Body of pancreas (tissue), 4 donors: ENCODE results near the gene PRR29. TPM values are rescaled to one million over a fixed set of nuclear protein-coding genes. Genes with fewer than 3 reads are reported as not detected.

Experiments
- ATAC-seq: fragments of 150-250 bp; one replicate; pipeline ENCODE4 v1.9.1; 2016
- DNase-seq, 4 donors: peaks; one replicate each; pipeline ENCODE4 v3.0.0-alpha.2; 2019
- H3K27ac ChIP-seq, 4 donors: fragments of 200-600 bp; sonication (generic); 1 replicate in 3 of 4; 2 replicates in 1 of 4; pipeline versions ENCODE4 v1.5.1 to v1.6.1; 2016 to 2019; ENCODE audit warnings: mild to moderate bottlenecking in 1 of 4, mixed read lengths in 1 of 4, moderate library complexity in 1 of 4
- H3K27me3 ChIP-seq, 2 donors: fragments of 200-600 bp; sonication (generic); one replicate each; pipeline ENCODE4 v1.6.0; 2016; ENCODE audit warnings: mild to moderate bottlenecking in 1 of 2
- H3K36me3 ChIP-seq, 2 donors: fragments of 200-600 bp; sonication (generic); replicated peaks in 1 of 2; 2 replicates each; pipeline ENCODE4 v1.5.1; 2016; ENCODE audit warnings: low read depth in 2 of 2; ENCODE audit not compliant: insufficient read depth in 1 of 2
- H3K4me1 ChIP-seq: fragments of 200-600 bp; sonication (generic); one replicate; pipeline ENCODE4 v1.6.0; 2016
- H3K4me3 ChIP-seq, 2 donors: fragments of 200-600 bp; sonication (generic); 1 replicate in 1 of 2; 2 replicates in 1 of 2; pipeline ENCODE4 v1.5.1; 2016 to 2019
- H3K9me3 ChIP-seq, 3 donors: fragments of 200-600 bp; sonication (generic); 1 replicate in 2 of 3; 2 replicates in 1 of 3; pipeline ENCODE4 v1.5.1; 2016
- POLR2A ChIP-seq, 3 donors: fragments of 450-650 bp; IDR thresholded peaks; one replicate each; pipeline ENCODE4 v1.6.1; 2016; ENCODE audit warnings: antibody characterized with exemption in 3 of 3, mild to moderate bottlenecking in 2 of 3
- WGBS, 2 donors: methylation state at CpG; one replicate each; pipeline ENCODE4 v1.1.5; 2017; 5-methylcytosine and 5-hydroxymethylcytosine counted together
- intact Hi-C: fragments of 100-400 bp; cut with DNase I; formaldehyde crosslinking; loops from one replicate; pipeline ENCODE4 v1.15.1; 2023
- total RNA-seq, 2 donors: library from RNA; depleted of rRNA; stranded (reverse); fragments of >200 nt; gene quantifications; one replicate each; pipeline ENCODE4 v1.1.0, GENCODE V29; 2016
- TF ChIP-seq, protein P1 (sequence below), 7 experiments: fragments of 450-650 bp in 4 of 7; fragments of 200-600 bp in 3 of 7; sonication (generic) in 3 of 7; IDR thresholded peaks; one replicate each; pipeline ENCODE4 v1.5.1; 2016 to 2019; ENCODE audit warnings: antibody characterized with exemption in 7 of 7

The PRR29 gene
- total RNA-seq, 2 donors from 2014 or later: 0.52 to 1.6 TPM

DNA sequence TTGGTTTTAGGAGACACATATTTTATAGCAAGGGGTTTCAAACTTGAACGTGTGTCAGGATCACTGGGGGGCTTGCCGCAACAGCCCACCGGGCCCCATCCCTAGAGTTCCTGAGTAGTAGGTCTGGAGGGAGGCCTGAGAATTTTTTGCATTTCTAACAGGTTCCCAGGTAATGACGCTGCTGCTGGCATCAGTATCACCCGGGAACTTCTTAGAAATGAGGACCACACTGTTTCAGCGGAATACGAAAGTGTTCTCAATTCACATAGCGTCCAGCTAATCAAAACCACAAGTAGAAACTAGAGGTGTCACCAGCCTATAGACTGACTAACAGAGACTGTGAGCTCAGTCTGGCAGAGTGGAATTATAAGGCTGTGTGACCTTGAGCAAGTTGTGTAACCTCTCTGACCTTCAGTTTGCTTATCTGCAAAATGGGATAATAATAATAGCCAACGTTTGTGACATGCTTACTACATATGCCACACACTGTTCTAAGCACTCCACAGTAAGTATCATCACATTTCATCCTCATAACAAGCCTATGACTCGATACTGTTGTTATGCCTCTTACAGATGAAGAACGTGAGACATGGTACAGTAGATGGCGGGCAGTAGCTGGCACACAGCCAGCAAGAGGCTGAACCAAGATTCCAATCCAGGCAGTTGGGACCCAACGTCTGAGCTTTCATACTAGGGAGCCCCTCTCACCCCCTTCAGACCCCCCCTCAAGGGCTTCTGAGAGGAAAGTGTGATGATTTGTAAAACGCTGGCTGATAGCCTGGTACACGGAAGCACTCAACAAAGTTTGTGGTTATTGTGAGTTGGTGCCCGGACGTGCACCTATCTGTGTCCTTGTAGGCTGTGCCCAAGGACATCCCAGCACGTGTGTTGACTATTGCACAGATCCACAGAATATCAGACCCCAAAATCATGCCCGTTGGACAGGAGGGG lies 26.9 kb downstream of the PRR29 start:
- ATAC-seq: peak; percentile 6
- H3K36me3 ChIP-seq: no peaks in the 10 kb centered on the region
- no peak overlapping the region for H3K4me3 ChIP-seq
- peak in 3 of 4 donors; percentile 41 to 47 (median 41) for DNase-seq
- no peaks in the 10 kb centered on the region for H3K27me3 ChIP-seq
- 26 to 35% methylated on average over 15 to 19 of the region's 19 CpGs for WGBS, 2 donors
- no peak for TF ChIP-seq POLR2A (IDR thresholded peaks at IDR 0.05)
- TF ChIP-seq, protein P1, sequence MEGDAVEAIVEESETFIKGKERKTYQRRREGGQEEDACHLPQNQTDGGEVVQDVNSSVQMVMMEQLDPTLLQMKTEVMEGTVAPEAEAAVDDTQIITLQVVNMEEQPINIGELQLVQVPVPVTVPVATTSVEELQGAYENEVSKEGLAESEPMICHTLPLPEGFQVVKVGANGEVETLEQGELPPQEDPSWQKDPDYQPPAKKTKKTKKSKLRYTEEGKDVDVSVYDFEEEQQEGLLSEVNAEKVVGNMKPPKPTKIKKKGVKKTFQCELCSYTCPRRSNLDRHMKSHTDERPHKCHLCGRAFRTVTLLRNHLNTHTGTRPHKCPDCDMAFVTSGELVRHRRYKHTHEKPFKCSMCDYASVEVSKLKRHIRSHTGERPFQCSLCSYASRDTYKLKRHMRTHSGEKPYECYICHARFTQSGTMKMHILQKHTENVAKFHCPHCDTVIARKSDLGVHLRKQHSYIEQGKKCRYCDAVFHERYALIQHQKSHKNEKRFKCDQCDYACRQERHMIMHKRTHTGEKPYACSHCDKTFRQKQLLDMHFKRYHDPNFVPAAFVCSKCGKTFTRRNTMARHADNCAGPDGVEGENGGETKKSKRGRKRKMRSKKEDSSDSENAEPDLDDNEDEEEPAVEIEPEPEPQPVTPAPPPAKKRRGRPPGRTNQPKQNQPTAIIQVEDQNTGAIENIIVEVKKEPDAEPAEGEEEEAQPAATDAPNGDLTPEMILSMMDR (IDR thresholded peaks at IDR 0.05): no peak
- peaks cover 31% of the 10 kb centered on the region for H3K4me1 ChIP-seq
- no peaks in the 10 kb centered on the region for H3K9me3 ChIP-seq
- intact Hi-C loops: loop anchor here (5.0 kb wide), 1 partner anchor 112 kb away; no protein-coding TSS in a partner anchor
- peak overlapping the region; percentile 49 to 67 (median 65) for H3K27ac ChIP-seq

DNA sequence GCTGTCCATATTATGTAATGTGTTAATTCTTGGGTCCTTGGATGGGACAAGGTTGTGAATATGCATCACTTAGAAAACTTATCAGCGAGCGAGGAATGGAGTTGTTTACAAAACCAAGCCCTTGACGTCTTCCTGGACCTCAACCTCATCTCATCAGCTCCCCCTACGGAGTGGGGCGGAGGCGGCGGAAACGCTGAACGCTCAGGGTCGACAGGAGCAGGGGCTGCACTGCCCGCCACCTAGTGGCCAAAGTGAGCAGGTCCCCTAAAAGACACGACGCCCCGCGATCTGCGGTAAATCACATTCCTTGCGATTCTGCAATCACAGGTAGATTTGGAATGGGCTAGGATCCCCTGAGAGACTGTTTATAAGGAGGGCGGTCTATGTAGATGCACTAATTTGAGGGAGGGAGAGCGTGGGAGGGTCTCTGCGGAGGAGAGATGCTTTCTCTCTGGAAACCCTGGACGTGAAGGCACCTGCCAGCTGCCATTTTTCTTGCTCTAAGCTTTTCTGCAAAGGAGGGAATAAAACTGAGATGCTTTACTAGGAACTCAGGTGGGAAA lies 27.7 kb downstream of the PRR29 start:
- TF ChIP-seq, protein P1 (IDR thresholded peaks at IDR 0.05): peak; percentile 70 to 89 (median 87)
- TF ChIP-seq POLR2A (IDR thresholded peaks at IDR 0.05): no peak
- Histone ChIP-seq H3K27me3 (no peaks in the 10 kb centered on the region), H3K36me3 (no peaks in the 10 kb centered on the region), H3K9me3 (no peaks in the 10 kb centered on the region), H3K27ac (peak overlapping the region in 2 of 4 donors; percentile 65 to 67), H3K4me1 (peaks cover 28% of the 10 kb centered on the region), H3K4me3 (no peak overlapping the region)
- DNase-seq (peak; percentile 73 to 81 (median 79)), ATAC-seq (peak; percentile 66)
- 1 to 5% methylated on average over 7 to 21 of the region's 21 CpGs for WGBS, 2 donors
- intact Hi-C loops: loop anchor here (5.0 kb wide), 1 partner anchor 111 kb away; no protein-coding TSS in a partner anchor

DNA sequence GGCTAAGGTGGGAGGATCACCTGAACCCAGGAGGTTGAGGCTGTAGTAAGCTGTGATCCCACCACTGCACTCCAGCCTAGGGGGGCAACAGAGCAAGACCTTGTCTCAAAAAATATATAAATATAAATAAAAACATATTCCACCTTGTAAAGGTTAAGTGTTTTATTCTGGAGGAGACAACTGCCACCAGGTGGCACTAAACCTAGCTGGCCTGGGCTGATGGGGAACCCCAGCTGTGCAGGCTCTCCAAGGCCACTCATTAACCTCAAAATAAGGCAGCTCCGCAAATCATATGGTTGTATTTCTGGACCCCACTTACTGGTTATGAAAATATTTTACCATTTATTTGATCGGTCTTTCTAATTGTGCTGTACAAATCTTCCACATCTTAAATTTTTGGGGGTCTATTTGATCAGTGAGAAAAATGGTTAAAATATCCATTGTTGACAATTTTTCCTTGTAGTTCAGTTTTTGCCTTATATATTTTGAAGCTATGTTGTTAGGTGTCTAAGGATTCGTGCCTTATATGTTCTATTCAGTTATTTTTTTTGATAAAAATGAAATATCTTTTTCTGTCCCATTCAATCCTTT lies 30.8 kb downstream of the PRR29 start:
- Histone ChIP-seq H3K27ac (no peak overlapping the region), H3K36me3 (no peaks in the 10 kb centered on the region), H3K4me3 (no peak overlapping the region), H3K27me3 (no peaks in the 10 kb centered on the region), H3K4me1 (peaks cover 22% of the 10 kb centered on the region), H3K9me3 (no peaks in the 10 kb centered on the region)
- 10 to 13% methylated on average over 3 of the region's 3 CpGs for WGBS, 2 donors
- ATAC-seq: peak; percentile 39
- peak; percentile 70 to 80 (median 76) for DNase-seq
- TF ChIP-seq, protein P1 (IDR thresholded peaks at IDR 0.05): peak; percentile 64 to 88 (median 76)
- TF ChIP-seq POLR2A (IDR thresholded peaks at IDR 0.05): no peak
- intact Hi-C loops: loop anchor here (5.0 kb wide), 1 partner anchor 108 kb away; no protein-coding TSS in a partner anchor

DNA sequence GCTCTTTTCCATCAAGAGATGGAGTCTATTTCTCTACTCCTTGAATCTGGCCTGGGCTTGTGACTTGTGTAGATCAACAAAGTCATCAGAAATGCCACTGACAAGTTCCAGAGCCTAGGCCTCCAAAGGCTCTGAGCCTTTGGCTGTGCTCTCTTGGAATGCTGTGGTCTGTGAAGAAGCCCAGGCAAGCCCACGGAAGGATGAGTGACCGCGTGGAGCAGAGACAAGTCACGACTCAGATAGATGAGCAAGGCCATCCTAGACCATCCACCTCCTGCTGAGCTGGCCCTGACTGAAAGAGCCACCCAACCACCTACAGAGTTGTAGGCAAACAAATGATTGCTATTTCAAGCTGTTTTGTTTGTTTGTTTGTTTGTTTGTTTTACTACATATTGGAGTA lies 33.9 kb downstream of the PRR29 start:
- TF ChIP-seq, protein P1 (IDR thresholded peaks at IDR 0.05): no peak
- no peak for TF ChIP-seq POLR2A (IDR thresholded peaks at IDR 0.05)
- ATAC-seq: no peak
- WGBS, 2 donors: 89 to 97% methylated on average over 4 of the region's 4 CpGs
- Histone ChIP-seq H3K36me3 (no peaks in the 10 kb centered on the region), H3K9me3 (no peaks in the 10 kb centered on the region), H3K27me3 (no peaks in the 10 kb centered on the region), H3K27ac (no peak overlapping the region), H3K4me3 (no peak overlapping the region), H3K4me1 (no peaks in the 10 kb centered on the region)
- no peak for DNase-seq
- intact Hi-C loops: loop anchor here (10.0 kb wide), 1 partner anchor 253 kb away; no protein-coding TSS in a partner anchor
